Mesothelial cell of epicardium (in vitro differentiated cells): ENCODE measurements around the gene FN3KRP. TPM values are rescaled to one million over a fixed set of nuclear protein-coding genes. Genes with fewer than 3 reads are reported as not detected.

ENCODE experiments used
- DNase-seq, 2 experiments: peaks; one replicate each; pipeline ENCODE4 v3.0.0; 2021; ENCODE audit warnings: low spot score in 2 of 2; ENCODE audit not compliant: unreplicated experiment in 2 of 2
- H3K27ac Mint-ChIP-seq: 2 replicates; pipeline ENCODE4 v1.8.0; 2021; ENCODE audit warnings: mixed read lengths
- H3K27me3 Mint-ChIP-seq: 2 replicates; pipeline ENCODE4 v1.8.0; 2021; ENCODE audit warnings: low read depth, mixed read lengths
- H3K36me3 Mint-ChIP-seq: 2 replicates; pipeline ENCODE4 v1.8.0; 2021; ENCODE audit warnings: mixed read lengths
- H3K4me1 Mint-ChIP-seq: 2 replicates; pipeline ENCODE4 v1.8.0; 2021; ENCODE audit warnings: mixed read lengths
- H3K4me3 Mint-ChIP-seq: 2 replicates; pipeline ENCODE4 v1.8.0; 2021; ENCODE audit warnings: mild to moderate bottlenecking, moderate library complexity, mixed read lengths
- H3K9me3 Mint-ChIP-seq: 2 replicates; pipeline ENCODE4 v1.8.0; 2021; ENCODE audit warnings: mixed read lengths
- total RNA-seq: library from RNA; stranded (reverse); gene quantifications from 3 replicates; pipeline ENCODE4 v1.2.1, GENCODE V29; 2021
- TF ChIP-seq, protein P1 (sequence below): fragments of 200-600 bp; sonication (generic); IDR thresholded peaks from one replicate; pipeline ENCODE4 v1.5.0; 2021; ENCODE audit warnings: antibody characterized with exemption; ENCODE audit not compliant: unreplicated experiment

Gene FN3KRP
- total RNA-seq, 1 donor from 2014 or later: 30.3 TPM

DNA sequence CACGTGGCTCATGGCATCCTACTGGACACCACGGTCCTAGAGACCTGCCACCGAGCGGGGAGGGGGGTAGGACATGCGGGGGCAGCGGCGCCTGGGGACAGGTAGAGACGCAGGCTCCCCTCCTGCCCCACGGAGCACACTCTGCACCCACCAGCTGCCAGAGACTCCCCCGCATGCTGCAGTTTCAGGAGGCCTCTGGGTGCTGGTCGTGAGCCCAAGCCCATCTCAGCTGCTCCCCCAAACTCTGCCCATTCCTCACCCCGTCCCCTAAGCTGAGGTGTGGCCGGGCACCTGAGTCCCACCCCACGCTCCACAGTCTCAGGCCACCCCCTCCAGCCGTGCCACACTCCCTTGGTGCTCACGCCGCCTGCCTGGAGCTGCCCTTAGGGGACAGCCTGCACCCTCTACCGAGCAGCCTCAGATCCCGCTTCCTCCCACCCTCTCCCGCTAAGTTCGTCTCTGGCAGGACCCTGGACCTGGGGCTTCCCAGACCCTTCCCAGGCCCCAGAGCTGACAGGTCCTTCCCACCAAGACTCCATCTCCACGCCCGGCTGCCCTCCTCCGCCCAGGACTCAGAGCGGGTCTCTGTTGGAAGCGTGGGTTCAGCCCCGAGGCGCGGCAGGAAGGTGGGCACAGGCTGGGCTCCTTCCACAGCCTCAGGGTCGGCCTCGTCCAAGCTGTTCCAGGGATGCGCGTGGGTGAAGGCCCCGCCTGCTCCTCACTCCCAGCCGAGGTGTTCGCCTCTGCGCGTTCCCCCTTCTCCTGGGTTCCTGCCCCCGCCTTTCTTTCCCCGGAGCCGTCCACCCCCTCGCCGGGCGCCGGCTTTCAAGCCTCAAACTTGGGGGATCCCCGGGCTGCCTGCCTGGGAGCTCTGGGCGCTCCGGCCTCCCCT lies 19.3 kb upstream of the FN3KRP start:
- TF ChIP-seq, protein P1, sequence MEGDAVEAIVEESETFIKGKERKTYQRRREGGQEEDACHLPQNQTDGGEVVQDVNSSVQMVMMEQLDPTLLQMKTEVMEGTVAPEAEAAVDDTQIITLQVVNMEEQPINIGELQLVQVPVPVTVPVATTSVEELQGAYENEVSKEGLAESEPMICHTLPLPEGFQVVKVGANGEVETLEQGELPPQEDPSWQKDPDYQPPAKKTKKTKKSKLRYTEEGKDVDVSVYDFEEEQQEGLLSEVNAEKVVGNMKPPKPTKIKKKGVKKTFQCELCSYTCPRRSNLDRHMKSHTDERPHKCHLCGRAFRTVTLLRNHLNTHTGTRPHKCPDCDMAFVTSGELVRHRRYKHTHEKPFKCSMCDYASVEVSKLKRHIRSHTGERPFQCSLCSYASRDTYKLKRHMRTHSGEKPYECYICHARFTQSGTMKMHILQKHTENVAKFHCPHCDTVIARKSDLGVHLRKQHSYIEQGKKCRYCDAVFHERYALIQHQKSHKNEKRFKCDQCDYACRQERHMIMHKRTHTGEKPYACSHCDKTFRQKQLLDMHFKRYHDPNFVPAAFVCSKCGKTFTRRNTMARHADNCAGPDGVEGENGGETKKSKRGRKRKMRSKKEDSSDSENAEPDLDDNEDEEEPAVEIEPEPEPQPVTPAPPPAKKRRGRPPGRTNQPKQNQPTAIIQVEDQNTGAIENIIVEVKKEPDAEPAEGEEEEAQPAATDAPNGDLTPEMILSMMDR: no peak
- peaks cover 18% of the 10 kb centered on the region for H3K27me3 Mint-ChIP-seq
- peak overlapping the region; percentile 64 for H3K4me3 Mint-ChIP-seq
- H3K4me1 Mint-ChIP-seq: peaks cover 16% of the 10 kb centered on the region
- peak in 1 of 2 experiments; percentile 61 for DNase-seq
- no peak overlapping the region for H3K27ac Mint-ChIP-seq
- peaks cover 10% of the 10 kb centered on the region for H3K9me3 Mint-ChIP-seq
- peaks cover 20% of the 10 kb centered on the region for H3K36me3 Mint-ChIP-seq

DNA sequence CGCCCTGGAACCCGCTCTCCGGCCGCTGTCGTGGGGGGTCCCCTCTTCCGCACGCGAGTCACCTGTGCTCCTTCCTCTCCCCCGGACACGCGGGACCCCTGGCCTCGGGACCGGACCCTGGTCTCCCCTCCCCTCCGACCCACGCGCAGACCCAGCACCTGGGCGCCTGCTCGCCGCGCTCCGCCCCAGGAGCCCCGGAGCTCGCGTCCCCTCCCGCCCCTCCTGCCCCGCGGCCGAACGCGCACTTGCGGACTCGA lies 18.8 kb upstream of the FN3KRP start:
- Mint-ChIP-seq H3K27ac (no peak overlapping the region), H3K4me1 (peaks cover 19% of the 10 kb centered on the region), H3K4me3 (peak overlapping the region; percentile 64), H3K9me3 (peaks cover 10% of the 10 kb centered on the region), H3K36me3 (peaks cover 20% of the 10 kb centered on the region), H3K27me3 (peaks cover 18% of the 10 kb centered on the region)
- TF ChIP-seq, protein P1: no peak
- no peak for DNase-seq

DNA sequence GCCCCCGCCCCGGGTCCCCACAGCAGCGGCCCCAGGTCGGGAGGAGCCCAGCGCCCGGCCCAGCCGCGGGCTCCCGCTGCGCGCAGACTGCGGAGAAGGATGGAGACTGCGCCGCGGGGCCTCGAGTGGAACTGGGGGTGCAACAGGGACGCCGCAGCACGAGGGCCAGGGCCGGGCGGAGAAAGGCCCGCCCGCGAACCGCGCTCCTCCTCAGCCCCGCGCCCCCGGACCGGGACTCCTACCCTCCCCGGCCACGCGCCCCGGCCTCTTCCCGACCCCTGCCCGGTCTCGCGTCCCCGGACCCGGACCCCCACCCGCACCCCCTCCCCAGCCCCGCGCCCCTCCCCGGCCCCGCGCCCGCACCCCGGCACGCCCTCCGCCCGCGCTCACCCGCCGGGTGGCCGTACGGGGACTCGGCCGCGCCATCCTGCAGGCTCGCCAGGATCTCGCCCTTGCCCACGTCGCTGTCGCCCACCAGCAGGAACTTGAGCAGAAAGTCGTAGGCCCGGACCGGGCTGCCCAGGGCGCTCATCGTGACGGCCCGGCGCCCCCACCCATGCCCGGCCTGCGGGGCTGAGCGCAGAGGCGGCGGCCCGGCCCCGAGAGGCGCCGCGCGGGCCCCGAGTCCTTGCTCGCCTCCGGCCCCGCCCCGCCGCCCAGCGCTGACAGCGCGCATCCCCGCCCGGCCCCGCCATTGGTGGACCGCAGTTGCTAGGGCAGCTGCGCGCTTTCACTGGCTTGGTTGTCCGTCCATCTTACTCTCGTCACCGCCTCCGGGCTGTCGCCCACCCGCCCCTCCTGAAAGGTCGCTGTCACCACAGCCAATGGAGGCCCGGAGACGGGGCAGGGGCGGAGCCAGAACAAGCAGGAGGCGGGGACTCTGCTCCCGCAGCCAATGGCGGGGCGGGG lies 18.2 kb upstream of the FN3KRP start, which contains the start of gene RAB40B:
Gene RAB40B, minus strand, starts transcription at position 634 of the 909 bp plus-strand sequence. Its CDS starts 102 bp downstream, at position 532.
- H3K4me3 Mint-ChIP-seq: peak within 1 kb of the TSS; percentile 81
- H3K9me3 Mint-ChIP-seq: peaks cover 10% of the 10 kb centered on the region
- peaks cover 18% of the 10 kb centered on the region for H3K27me3 Mint-ChIP-seq
- peak; percentile 99 for DNase-seq
- H3K4me1 Mint-ChIP-seq: peaks cover 19% of the 10 kb centered on the region
- H3K36me3 Mint-ChIP-seq: peaks cover 18% of the 10 kb centered on the region
- TF ChIP-seq, protein P1: no peak
- peak within 1 kb of the TSS; percentile 71 for H3K27ac Mint-ChIP-seq

DNA sequence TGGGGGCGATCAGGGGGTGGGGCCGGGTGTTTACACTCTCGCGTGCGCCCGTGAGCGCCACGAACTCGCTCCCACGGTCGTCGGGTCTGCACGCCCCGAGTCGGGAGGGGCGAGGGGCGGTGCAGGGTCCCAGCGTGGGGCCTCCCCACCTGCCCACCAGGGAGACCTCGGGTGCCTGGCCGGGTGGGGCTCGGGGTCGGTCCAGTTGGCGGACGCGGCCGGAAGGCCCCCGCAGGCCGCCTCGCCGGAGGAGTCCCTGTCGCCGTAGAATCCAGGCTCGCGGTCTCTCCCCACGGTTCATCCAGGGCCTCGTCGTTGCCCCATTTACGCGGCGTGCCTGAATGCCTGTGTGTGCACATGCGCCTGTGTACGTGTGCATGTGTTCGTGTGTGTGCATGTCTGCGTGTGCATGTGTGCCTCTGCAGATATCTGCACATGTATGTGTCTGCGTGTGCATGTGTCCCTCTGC lies 17.5 kb upstream of the FN3KRP start:
- peaks cover 18% of the 10 kb centered on the region for H3K27me3 Mint-ChIP-seq
- peaks cover 19% of the 10 kb centered on the region for H3K4me1 Mint-ChIP-seq
- TF ChIP-seq, protein P1: no peak
- peaks cover 7% of the 10 kb centered on the region for H3K9me3 Mint-ChIP-seq
- H3K36me3 Mint-ChIP-seq: peaks cover 15% of the 10 kb centered on the region
- peak overlapping the region; percentile 81 for H3K4me3 Mint-ChIP-seq
- no peak for DNase-seq
- H3K27ac Mint-ChIP-seq: peak overlapping the region; percentile 66

DNA sequence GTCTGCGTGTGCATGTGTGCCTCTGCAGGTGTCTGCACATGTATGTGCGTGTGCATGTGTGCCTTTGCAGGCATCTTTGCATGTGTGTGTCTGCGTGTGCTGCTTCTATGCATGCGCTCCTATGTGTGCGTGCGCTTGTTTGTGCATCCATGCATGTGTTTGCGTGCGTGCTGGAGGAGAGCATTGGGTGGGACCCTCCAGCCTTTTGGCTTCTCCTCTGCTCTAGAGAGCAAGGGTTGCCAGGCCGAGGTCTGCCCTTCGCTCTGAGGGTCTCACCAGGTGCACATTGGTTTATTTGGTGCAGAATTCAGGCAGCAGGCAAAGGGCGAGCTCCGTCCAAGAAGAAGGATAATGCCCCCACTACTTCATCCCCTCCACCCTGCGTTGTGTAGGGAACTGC lies 17.0 kb upstream of the FN3KRP start:
- DNase-seq: no peak
- Mint-ChIP-seq H3K4me1 (peaks cover 19% of the 10 kb centered on the region), H3K27me3 (peaks cover 18% of the 10 kb centered on the region), H3K36me3 (peaks cover 11% of the 10 kb centered on the region), H3K27ac (no peak overlapping the region), H3K9me3 (peaks cover 4% of the 10 kb centered on the region), H3K4me3 (peak overlapping the region; percentile 81)
- TF ChIP-seq, protein P1: no peak
